Psoas muscle (tissue), 8 donors: ENCODE results near the gene FBXW4. TPM values are rescaled to one million over a fixed set of nuclear protein-coding genes. Genes with fewer than 3 reads are reported as not detected.
A peak's percentile ranks its signal among the peaks of the same experiment; 100 is the strongest.

Experiments
- ATAC-seq, 4 donors: fragments of 200-7000 bp; cut with Tn5 transposase; one replicate each; pipeline ENCODE4 v1.9.1; 2020; ENCODE audit warnings: moderate library complexity in 3 of 4, mild to moderate bottlenecking in 2 of 4
- DNase-seq, 2 donors: peaks; one replicate each; pipeline ENCODE4 v3.0.0-alpha.2; 2020
- H3K27ac ChIP-seq: fragments of 200-600 bp; one replicate; pipeline ENCODE4 v1.8.0; 2022
- H3K27me3 ChIP-seq, 3 donors: fragments of 200-600 bp in 1 of 3; one replicate each; pipeline versions ENCODE4 v1.6.1 to v1.8.0; 2013 to 2022; ENCODE audit warnings: low read length in 2 of 3, mild to moderate bottlenecking in 2 of 3, moderate library complexity in 1 of 3; ENCODE audit not compliant: insufficient read depth in 3 of 3
- H3K36me3 ChIP-seq, 2 donors: fragments of 200-600 bp in 1 of 2; one replicate each; pipeline versions ENCODE4 v1.6.1 to v1.8.0; 2013 to 2022; ENCODE audit warnings: low read depth in 1 of 2, mild to moderate bottlenecking in 1 of 2, moderate library complexity in 1 of 2; ENCODE audit not compliant: insufficient read depth in 1 of 2
- H3K4me1 ChIP-seq: fragments of 200-600 bp; one replicate; pipeline ENCODE4 v1.8.0; 2022
- H3K4me3 ChIP-seq: fragments of 200-600 bp; one replicate; pipeline ENCODE4 v1.8.0; 2022; ENCODE audit warnings: mild to moderate bottlenecking
- H3K9me3 ChIP-seq: fragments of 200-600 bp; one replicate; pipeline ENCODE4 v1.8.0; 2022
- CTCF ChIP-seq: fragments of 200-600 bp; IDR thresholded peaks from one replicate; pipeline ENCODE4 v1.8.0; 2022; ENCODE audit warnings: antibody characterized with exemption
- WGBS, 3 donors: extraction: QIAGEN DNeasy Blood & Tissue Kit; methylation state at CpG; one replicate each; pipeline versions ENCODE4 v1.1.6 to v1.1.7; 2013; 5-methylcytosine and 5-hydroxymethylcytosine counted together
- intact Hi-C, 2 donors: fragments of 100-400 bp; cut with DNase I; formaldehyde crosslinking; loops; one replicate each; pipeline versions ENCODE4 v1.11.0 to v1.14.2; 2022
- polyA plus RNA-seq, 3 donors: library from polyadenylated mRNA; stranded (reverse); fragments of 200-250 nt; gene quantifications; one replicate each; pipeline ENCODE4 v1.2.3, GENCODE V29; 2013
- total RNA-seq, 4 donors: library from RNA; stranded (reverse); fragmentation: NEBNext Ultra II Directional in 2 of 4; extraction: Animal tissue kit (Norgen Biotek cat#: 25700) in 2 of 4; gene quantifications; one replicate each; pipeline versions ENCODE4 v1.2.1 to v1.2.4, GENCODE V29; 2021 to 2023
- donor health status: healthy with polysubstance abuse.
- donor health status: DM: no; HTN: no; CAD: no; lungs with moderate emphysema.
- donor health status: Bipolar disorder and iron deficiency.
- donor health status: healthy.
- donor health status: DM: yes; HTN: yes; CAD: no.
- donor health status: DM: no; HTN: no; CAD: no.
- donor health status: DM: no; HTN: no; CAD: no.
- donor health status: DM: yes; HTN: yes; CAD: no.

The FBXW4 gene
- total and polyA plus RNA-seq, 7 donors: 15.5 to 100 (median 69.0) TPM

DNA sequence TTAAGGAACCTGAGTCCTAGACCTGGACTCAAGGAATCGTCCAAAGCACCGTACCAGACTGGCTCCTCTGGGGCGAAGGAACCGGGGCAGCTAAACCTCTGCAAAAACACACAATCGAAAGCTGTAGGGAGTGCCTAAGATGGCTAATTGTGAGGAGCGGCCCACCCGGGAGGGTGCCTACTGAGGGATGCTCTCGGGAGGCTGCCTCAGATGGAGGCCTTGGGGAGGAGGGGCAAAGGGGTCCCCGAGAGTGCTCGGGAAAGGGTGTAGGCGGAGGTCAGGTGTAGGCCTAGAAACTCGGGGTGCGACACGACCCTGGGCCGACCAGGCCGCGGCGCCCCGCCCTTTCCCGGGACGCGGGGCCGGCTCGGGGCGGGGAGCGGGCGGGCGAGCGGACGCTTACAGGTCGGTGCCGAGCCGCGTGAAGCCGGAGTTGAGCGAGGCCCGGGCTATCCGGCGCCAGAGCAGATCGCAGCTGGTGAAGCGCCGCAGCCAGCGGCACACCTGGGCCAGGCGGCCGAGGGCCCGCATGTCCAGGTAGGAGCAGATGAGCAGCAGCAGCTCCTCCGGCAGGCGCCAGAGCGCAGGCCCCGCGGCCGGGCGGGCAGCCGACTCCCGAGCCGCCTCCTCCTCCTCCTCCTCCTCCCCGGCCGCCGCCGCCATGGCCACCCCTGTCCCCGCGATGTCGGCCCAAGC is 844 bp downstream of the FBXW4 start:
- DNase-seq (peak; percentile 57 to 73), ATAC-seq (peak; percentile 78 to 86 (median 84))
- 0 to 1% (median 1%) methylated on average over 28 to 63 of the region's 63 CpGs for WGBS, 3 donors
- Histone ChIP-seq H3K36me3 (no peaks in the 10 kb centered on the region), H3K27ac (peak overlapping the region; percentile 90), H3K4me1 (peaks cover 21% of the 10 kb centered on the region), H3K27me3 (no peaks in the 10 kb centered on the region), H3K4me3 (peak overlapping the region; percentile 83), H3K9me3 (no peaks in the 10 kb centered on the region)
- TF ChIP-seq CTCF: no peak
- intact Hi-C loops: no loop called here

GRCh38 chr10:101693651-101693977 is 1.4 kb downstream of the FBXW4 start:
- WGBS, 3 donors: 12 to 15% (median 14%) methylated on average over 4 of the region's 4 CpGs
- ATAC-seq: peak in 1 of 4 donors; percentile 35
- no peaks in the 10 kb centered on the region for H3K36me3 ChIP-seq
- no peaks in the 10 kb centered on the region for H3K9me3 ChIP-seq
- H3K27ac ChIP-seq: peak overlapping the region; percentile 90
- peak overlapping the region; percentile 83 for H3K4me3 ChIP-seq
- peaks cover 21% of the 10 kb centered on the region for H3K4me1 ChIP-seq
- no peak for TF ChIP-seq CTCF
- intact Hi-C loops: no loop called here
- H3K27me3 ChIP-seq: no peaks in the 10 kb centered on the region
- DNase-seq: no peak

DNA sequence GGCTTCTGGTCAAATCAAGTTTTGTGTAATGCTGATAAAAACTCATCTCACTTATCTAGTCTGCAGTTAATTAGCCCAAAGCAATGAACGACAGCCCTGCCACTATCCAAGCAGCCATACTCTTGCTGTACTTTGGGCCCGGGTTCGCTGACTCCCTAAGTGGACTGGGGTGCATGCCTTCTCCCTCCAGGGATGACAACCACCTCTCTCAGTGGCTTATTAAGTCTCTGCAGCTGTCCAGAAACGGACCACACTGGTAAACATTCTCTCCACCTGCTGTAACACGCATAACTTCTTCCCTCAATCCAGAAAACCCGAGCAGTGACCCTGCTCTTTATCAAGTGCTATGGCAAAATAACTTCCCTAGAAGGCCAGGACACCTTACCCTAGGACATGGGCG is 3.9 kb downstream of the FBXW4 start:
- TF ChIP-seq CTCF: no peak
- peaks cover 36% of the 10 kb centered on the region for H3K4me1 ChIP-seq
- ATAC-seq: no peak

GRCh38 chr10:101690461-101690860 is 4.5 kb downstream of the FBXW4 start:
- intact Hi-C loops: no loop called here
- no peaks in the 10 kb centered on the region for H3K27me3 ChIP-seq
- no peak for TF ChIP-seq CTCF
- no peak overlapping the region for H3K27ac ChIP-seq
- H3K36me3 ChIP-seq: no peaks in the 10 kb centered on the region
- H3K4me3 ChIP-seq: no peak overlapping the region
- H3K9me3 ChIP-seq: no peaks in the 10 kb centered on the region
- ATAC-seq (no peak), DNase-seq (no peak)
- H3K4me1 ChIP-seq: peaks cover 34% of the 10 kb centered on the region
- WGBS, 3 donors: 60 to 83% (median 69%) methylated on average over 7 of the region's 7 CpGs

More for the DNA sequence above, 3.9 kb downstream of the FBXW4 start:
- DNase-seq: no peak
- H3K27me3 ChIP-seq: no peaks in the 10 kb centered on the region
- H3K36me3 ChIP-seq: no peaks in the 10 kb centered on the region
- H3K4me3 ChIP-seq: no peak overlapping the region
- no peaks in the 10 kb centered on the region for H3K9me3 ChIP-seq
- H3K27ac ChIP-seq: no peak overlapping the region
- WGBS, 3 donors: 56 to 71% (median 59%) methylated on average over 7 of the region's 7 CpGs
- intact Hi-C loops: no loop called here

DNA sequence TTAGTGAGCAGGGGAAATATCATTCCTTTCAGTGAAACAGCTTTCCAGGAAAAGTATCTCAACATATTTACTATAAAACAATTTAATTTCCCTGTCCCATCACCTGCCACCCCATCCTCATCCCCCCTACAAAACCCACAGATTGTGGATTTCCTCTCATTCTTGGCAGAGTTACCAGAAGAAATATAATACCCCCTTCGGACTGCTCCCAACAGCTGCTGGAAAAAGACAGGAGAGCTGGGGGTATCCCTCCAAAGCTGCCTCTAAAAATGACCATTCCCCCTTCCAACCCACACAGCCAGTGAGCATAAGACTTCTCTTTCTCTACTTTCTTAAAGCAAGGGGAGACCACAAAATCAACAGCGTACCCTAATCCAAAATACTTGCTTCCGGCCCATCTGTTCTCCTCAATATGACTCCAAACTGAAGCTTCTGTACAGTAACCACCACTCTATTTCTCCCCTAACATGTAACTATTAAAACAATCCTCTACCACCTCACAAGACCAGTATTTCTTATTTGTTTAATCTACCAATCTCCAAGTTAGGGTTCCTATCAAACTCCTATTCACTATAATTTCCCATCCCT is 7.8 kb downstream of the FBXW4 start:
- Histone ChIP-seq H3K27me3 (no peaks in the 10 kb centered on the region), H3K36me3 (no peaks in the 10 kb centered on the region), H3K27ac (no peak overlapping the region), H3K9me3 (no peaks in the 10 kb centered on the region), H3K4me3 (no peak overlapping the region), H3K4me1 (peaks cover 32% of the 10 kb centered on the region)
- DNase-seq (no peak), ATAC-seq (peak in 2 of 4 donors; percentile 38)
- no peak for TF ChIP-seq CTCF
- WGBS, 3 donors: 34 to 41% (median 35%) methylated on average over 3 of the region's 3 CpGs
- intact Hi-C loops: no loop called here
